Stimulated activated CD4-positive, alpha-beta T cell treated with anti-CD3 and anti-CD28 coated beads, Interleukin-4, amount 100 ng/mL, for 1 hour (primary cell): ENCODE results near the gene LIG3.
A peak's percentile ranks its signal among the peaks of the same experiment; 100 is the strongest.
"Not testable (repeated sequence)": the region's sequence is repeated elsewhere in the genome, so short reads cannot be mapped to it uniquely, and the experiment has no call there.

Experiments
- DNase-seq: peaks from one replicate; pipeline ENCODE4 v3.0.0-alpha.2; 2020

The LIG3 gene

DNA sequence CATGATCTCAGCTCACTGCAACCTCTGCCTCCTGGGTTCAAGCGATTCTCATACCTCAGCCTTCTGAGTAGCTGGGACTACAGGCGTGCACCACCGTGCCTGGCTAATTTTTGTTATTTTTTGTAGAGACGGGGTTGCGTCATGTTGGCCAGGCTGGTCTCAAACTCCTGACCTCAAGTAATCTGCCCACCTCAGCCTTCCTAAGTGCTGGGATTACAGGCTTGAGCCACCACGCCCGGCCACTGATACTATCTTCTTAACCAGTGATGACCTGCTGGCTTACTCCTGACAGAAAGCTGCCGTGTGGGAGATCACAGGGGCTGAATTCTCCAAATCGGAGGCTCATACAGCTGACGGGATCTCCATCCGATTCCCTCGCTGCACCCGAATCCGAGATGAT is 20.7 kb downstream of the LIG3 start:
- DNase-seq: not testable (repeated sequence)

DNA sequence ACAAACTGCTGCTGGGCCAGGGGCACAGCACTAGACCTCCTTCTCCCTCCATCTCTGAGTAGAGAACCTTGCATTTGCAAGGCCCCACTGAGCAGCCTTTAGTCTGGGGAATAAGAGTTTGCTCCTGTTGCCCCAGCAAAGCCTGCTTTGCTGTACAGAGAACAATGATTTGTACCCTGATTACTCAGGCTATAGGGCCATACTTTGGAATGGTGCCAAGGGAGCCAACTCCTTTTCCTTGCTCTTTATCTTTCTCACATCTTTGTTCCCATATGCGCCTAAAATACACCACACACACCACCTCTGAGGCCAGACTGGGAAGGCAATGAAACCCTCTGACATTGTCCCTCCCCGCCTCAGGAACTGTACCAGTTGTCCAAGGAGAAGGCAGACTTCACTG is 21.2 kb downstream of the LIG3 start:
- DNase-seq: no peak

DNA sequence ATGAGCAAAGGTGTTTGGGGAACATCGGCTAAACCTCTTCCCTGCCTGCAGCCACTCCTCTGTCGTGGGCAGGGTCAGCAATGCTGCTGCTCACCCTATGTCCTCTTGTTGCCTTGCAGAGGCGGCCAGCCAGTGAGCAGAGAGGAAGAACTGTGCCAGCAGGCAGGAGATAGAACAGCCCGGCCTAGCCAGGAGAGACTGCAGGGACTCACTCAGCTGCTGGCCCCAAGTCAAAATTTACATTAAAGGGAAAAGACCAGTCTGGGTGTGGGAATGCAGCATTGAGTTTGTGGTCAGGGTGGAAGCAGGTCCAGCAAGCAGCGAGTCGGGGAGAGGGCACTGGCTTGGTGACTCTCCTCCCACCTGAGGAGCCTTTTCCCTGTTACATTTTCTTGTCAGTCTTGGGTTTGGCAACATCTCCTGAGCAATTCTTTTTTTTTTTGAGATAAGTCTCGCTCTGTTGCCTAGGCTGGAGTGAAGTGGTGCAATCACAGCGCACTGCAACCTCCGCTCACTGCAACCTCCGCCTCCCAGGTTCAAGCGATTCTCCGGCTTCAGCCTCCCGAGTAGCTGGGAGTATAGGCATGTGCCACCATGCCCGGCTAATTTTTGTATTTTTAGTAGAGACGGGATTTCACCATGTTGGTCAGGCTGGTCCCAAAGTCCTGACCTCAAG is 22.7 kb downstream of the LIG3 start:
- DNase-seq: no peak

GRCh38 chr17:35003778-35004177 is 23.5 kb downstream of the LIG3 start:
- no peak for DNase-seq

DNA sequence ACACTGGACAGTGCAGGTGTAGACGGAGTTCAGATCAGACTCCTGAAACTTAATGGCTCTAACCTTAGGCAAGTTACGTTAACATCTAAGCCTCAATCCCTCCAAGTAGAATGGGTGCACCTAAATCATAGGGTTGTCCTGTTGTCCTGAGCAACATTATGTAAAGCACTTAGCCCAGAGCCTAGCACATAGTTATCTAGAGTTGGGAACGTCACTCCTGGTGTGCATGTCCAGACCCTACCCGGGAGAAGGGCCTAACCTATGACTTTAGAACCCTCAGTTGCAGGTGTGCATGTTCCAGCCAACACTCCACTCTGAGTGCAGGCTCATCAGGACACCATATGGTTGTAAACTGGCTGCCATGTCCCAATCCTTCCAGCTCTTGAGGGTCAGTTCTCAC is 26.0 kb downstream of the LIG3 start:
- no peak for DNase-seq

DNA sequence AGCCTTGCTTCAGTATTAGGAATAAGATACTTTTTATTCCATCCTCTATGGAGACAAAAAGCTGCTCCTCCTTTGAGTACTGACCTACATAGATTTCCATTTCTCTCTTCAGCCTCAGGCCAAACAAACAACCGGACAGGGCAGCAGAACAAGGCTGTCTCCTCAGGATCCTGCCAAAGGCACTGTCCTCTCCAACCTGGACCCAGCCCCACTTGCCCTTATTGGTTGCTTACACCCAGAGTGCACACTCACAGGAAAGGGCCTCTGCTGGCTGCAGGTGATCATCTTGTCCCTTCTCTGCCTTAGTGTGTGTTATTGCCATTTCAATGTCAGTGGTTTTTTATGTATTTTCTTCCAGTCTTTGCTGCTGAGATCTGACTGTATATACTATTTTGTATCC is 26.6 kb downstream of the LIG3 start:
- DNase-seq: no peak

GRCh38 chr17:35010093-35010492 is 29.8 kb downstream of the LIG3 start:
- DNase-seq: no peak

- no peak for DNase-seq
These were observed 31.4 kb downstream of the LIG3 start for GRCh38 chr17:35011671-35012216.

DNA sequence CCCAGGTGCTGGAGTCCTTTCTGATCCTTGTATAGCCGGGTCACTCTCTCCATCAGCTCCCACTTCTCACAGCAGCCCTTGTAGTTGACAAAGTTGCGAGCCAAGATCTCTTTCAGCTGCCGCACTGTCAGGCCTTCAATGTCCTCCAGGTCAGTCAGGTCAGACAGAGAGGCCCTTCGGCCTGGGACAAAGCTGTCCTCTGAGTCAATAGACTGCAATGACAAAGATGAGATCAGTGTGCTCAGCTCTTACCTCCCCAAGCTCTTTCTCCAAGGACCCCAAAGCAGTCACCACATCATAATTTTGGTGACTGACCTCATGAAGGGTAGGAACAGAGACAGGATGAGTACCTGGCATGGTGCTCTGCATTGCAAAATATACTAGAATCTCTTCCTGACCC is 36.1 kb downstream of the LIG3 start:
- no peak for DNase-seq

GRCh38 chr17:35017021-35017420 is 36.7 kb downstream of the LIG3 start:
- DNase-seq: no peak

GRCh38 chr17:35018814-35019213 is 38.5 kb downstream of the LIG3 start:
- no peak for DNase-seq

- no peak for DNase-seq
These were observed 39.3 kb downstream of the LIG3 start for GRCh38 chr17:35019386-35020179.

GRCh38 chr17:35021520-35022380 is 41.4 kb downstream of the LIG3 start:
- DNase-seq: no peak

DNA sequence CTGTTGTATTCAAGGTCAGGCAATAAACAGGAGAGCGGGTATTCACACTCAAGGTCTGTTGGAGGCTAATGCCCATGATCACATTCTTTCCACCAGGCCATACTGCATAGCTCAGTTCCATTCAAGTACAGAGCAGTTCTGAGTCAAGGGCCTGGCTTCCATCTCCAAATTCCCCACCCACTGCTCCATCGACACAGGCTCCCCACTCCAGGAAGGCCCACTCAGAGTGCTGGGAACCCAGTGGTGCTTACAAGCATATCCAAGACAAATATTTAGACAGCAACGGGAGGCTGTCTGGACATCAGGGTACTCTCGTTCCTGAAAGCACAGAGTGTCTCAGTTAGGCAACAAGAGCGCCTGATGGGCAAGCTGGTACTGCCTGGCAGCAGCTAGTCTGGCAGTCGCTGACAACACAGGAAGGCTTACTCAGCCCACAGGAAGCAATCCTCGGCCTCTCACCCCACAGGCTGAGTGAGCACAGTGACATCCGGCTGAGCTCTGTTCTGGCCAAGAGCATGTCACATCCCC is 42.3 kb downstream of the LIG3 start:
- DNase-seq: peak; percentile 66

DNA sequence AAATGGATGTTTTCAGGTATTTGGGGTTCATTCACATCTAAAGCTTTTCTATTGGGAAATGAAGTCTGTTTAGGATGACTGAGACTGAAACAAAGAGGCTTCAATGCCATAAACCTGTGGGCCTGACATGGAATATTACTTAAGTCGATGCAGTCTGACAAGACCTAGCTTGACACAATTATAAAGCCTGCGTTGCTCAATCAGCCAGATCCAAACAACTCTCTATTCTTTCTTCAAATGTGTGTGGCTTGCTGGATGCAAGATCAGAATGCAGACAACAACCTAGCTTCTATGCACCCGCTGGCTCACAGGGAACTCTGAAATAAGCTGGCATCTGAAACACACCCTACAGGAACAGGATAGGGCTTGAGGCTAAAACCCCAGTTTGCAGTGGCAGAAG is 43.2 kb downstream of the LIG3 start:
- no peak for DNase-seq

- DNase-seq: no peak
These were observed 45.2 kb downstream of the LIG3 start for GRCh38 chr17:35025541-35025940.

- not testable (repeated sequence) for DNase-seq
These were observed 47.8 kb downstream of the LIG3 start for GRCh38 chr17:35028097-35028496.

DNA sequence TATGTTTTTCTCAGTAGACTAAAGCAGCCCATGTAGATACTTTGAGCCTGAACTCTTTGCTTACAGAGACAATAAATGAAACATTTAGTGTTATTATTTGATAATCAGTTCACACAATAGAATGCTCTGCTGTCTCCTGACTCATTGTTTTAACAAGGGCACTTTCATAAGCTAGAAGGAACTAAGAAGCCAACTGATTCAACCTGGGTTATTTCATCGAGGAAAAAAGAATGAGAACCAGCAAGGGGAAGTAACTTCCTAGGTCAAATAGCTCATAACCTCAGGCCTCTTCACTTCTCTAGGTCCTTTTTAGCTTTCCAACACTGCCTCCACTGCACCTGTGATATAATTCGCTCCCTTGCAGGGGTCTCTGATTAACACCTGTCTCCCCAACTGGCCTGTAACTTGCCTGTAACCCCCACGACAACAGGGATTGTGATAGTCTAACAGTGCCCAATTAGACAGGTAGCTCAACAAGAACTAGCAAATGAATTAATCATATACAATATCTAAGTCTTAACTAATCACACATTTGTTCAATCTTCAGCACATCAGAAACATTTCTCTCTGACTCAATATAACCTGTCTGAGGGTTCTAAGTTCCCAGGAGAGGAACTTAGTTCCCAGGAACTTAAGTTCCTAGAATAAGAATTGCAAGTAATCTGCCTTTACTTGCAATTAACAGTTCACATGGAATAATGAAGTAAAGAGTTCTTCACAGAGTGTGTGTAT is 48.4 kb downstream of the LIG3 start:
- no peak for DNase-seq

DNA sequence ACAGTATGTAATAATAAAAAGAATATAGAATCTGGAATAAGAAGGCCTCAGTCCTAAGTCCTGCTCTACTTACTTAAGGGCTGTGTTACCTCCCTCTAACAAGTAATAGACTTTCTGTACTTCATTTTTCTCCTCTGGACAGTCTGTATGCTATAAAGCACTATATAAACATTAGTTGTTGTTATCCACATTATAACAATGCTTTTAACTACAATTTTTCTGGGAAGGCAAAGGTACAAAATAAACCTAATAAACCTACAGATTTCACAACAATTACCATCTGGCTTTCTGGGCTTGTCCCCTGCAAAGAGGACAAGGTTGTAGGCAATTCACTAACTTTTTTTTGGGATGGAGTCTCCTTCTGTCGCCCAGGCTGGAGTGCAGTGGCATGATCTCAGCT is 50.5 kb downstream of the LIG3 start:
- no peak for DNase-seq

DNA sequence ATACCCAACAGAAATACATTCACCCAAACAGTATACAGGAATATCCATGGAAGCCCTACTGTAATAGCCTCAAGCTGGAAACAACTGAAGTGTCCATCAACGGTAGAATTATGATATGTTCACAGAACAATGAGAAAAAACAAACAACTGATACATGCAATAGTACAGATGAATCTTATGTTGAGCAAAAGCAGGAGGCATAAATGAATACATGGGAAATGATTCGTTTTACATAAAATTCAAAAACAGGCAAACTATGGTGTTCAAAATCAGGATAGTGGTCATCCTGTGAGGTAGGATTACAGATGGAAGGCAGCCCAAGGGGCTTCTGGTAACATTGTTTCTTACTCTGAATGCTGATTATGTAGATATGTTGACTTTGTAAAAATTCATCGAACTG is 58.1 kb downstream of the LIG3 start:
- no peak for DNase-seq

- no peak for DNase-seq
These were observed 61.1 kb downstream of the LIG3 start for GRCh38 chr17:35041390-35041789.

DNA sequence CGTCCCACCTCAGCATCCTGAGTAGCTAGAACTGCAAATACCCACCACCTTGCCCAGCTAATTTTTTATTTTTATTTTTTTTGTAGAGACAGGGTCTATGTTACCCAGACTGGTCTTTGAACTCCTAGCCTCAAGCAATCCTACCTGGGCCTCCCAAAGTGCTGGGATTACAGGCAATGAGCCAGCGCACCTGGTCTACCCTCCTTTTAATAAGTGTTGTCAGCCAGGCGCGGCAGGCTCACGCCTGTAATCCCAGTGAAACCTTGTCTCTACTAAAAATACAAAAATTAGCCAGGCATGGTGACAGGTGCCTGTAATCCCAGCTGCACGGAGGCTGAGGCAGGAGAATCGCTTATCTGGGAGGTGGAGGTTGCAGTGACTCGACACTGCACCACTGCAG is 63.9 kb downstream of the LIG3 start:
- DNase-seq: no peak
